ENCODE measurements around the gene KRTAP9-6.
"Not testable (repeated sequence)": the region's sequence is repeated elsewhere in the genome, so short reads cannot be mapped to it uniquely, and the experiment has no call there.

Gene KRTAP9-6, protein sequence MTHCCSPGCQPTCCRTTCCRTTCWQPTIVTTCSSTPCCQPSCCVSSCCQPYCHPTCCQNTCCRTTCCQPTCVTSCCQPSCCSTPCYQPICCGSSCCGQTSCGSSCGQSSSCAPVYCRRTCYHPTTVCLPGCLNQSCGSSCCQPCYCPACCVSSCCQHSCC

DNA sequence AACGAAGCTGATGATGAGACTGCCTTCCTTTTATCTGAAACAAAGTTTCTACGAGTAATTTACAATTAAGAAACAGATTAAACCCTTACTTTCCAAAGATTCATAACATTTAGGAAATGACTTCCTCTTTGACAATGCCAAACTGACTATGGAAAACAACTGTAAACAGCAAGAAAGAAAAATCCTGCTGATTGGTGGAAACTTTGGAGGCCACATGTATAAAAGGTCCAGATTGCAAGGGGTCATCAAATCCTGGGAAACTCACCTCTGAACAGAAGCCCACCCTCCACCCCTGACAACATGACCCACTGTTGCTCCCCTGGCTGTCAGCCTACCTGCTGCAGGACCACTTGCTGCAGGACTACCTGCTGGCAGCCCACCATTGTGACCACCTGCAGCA, at the start of gene KRTAP9-6:
Gene KRTAP9-6, plus strand, starts transcription at position 301 of the 400 bp plus-strand sequence. Its CDS starts 0 bp downstream, at position 301.
- Histone ChIP-seq H2AFZ (ENCODE audit: low read length, unreplicated experiment) (no peak within 1 kb of the TSS), H3K36me3 (ENCODE audit: insufficient read depth, low read length) (no peaks in the 10 kb centered on the region), H3K79me2 (ENCODE audit: control insufficient read depth, insufficient read depth, low read length, unreplicated experiment) (no peaks in the 10 kb centered on the region), H3K4me3 (ENCODE audit: low read depth, low read length) (no peak within 1 kb of the TSS), H3K4me1 (ENCODE audit: control insufficient read depth, insufficient read depth, low read length, unreplicated experiment) (no peaks in the 10 kb centered on the region), H3K27ac (ENCODE audit: low read depth, low read length) (no peak within 1 kb of the TSS), H3K27me3 (ENCODE audit: insufficient read depth, low read length) (peaks cover 15% of the 10 kb centered on the region)

DNA sequence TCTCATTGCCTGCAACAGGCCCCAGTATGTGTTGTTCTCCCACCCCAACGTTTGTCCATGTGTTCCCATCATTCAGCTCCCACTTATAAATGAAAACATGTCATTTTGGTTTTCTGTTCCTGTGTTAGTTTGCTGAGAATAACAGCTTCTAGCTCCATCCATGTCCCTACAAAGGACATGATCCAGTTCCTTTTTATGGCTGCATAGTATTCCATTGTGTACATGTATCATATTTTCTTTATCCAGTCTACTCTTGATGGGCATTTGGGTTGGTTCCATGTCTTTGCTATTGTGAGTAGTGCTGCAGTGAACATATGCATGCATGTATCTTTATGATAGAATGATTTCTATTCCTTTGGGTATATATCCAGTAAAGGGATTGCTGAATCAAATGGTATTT, 49.5 kb upstream of the KRTAP9-6 start:
- H3K4me3 ChIP-seq (ENCODE audit: low read depth, low read length) = no peak overlapping the region

DNA sequence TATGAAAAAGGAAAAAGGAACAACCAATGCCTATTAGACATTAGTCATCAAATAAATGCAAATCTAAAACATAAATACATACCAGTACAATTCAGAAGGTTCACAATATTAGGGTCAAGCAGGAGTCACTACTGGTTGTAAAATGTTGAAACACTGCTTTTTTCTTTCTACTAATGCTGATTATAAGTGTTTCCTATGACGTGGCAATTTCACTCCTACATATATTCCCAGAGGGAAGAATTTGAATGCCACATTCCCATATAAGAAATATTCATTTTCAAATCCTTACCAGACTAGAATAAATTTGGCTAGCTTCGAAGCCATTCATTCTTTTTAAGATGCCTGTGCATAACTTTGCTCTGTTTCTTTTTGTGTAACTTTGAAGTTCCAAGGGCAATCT, 41.4 kb upstream of the KRTAP9-6 start:
- Histone ChIP-seq H3K79me2 (ENCODE audit: control insufficient read depth, insufficient read depth, low read length, unreplicated experiment) (no peaks in the 10 kb centered on the region), H3K36me3 (ENCODE audit: insufficient read depth, low read length) (no peaks in the 10 kb centered on the region), H3K4me1 (ENCODE audit: control insufficient read depth, insufficient read depth, low read length, unreplicated experiment) (no peaks in the 10 kb centered on the region), H2AFZ (ENCODE audit: low read length, unreplicated experiment) (no peak overlapping the region), H3K27ac (ENCODE audit: low read depth, low read length) (no peak overlapping the region), H3K4me3 (ENCODE audit: low read depth, low read length) (no peak overlapping the region), H3K27me3 (ENCODE audit: insufficient read depth, low read length) (no peaks in the 10 kb centered on the region)

More for the DNA sequence above, 49.5 kb upstream of the KRTAP9-6 start:
- H3K27ac ChIP-seq (ENCODE audit: low read depth, low read length) = no peak overlapping the region
- H3K36me3 ChIP-seq (ENCODE audit: insufficient read depth, low read length) = no peaks in the 10 kb centered on the region
- H2AFZ ChIP-seq (ENCODE audit: low read length, unreplicated experiment) = no peak overlapping the region
- H3K27me3 ChIP-seq (ENCODE audit: insufficient read depth, low read length) = no peaks in the 10 kb centered on the region
- peaks cover 5% of the 10 kb centered on the region for H3K4me1 ChIP-seq (ENCODE audit: control insufficient read depth, insufficient read depth, low read length, unreplicated experiment)
- H3K79me2 ChIP-seq (ENCODE audit: control insufficient read depth, insufficient read depth, low read length, unreplicated experiment) = no peaks in the 10 kb centered on the region

DNA sequence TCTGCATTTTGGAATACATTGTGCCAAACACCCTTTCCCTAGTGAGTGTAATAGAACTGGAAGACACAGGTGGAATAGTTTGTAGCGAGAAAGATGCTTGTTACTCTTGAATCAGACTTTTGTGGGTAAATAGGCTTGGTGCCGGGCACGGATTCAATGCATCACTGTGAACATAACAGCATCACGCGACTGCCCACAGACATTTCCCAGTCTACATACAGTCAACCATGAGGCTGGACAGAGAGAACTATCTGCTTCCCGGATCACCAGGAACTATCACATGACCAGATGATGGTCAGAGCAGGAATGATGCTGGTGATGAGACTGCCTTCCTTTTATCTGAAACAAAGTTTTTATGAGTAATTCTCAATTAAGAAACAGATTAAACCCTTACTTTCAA, 39.1 kb upstream of the KRTAP9-6 start:
- H3K4me1 ChIP-seq (ENCODE audit: control insufficient read depth, insufficient read depth, low read length, unreplicated experiment) = no peaks in the 10 kb centered on the region
- no peaks in the 10 kb centered on the region for H3K36me3 ChIP-seq (ENCODE audit: insufficient read depth, low read length)
- H3K27me3 ChIP-seq (ENCODE audit: insufficient read depth, low read length) = 0 out of 2 replicates have a peak, but pooled peaks cover 5% of the 10 kb centered on the region
- no peak overlapping the region for H3K4me3 ChIP-seq (ENCODE audit: low read depth, low read length)
- no peak overlapping the region for H2AFZ ChIP-seq (ENCODE audit: low read length, unreplicated experiment)
- no peak overlapping the region for H3K27ac ChIP-seq (ENCODE audit: low read depth, low read length)
- no peaks in the 10 kb centered on the region for H3K79me2 ChIP-seq (ENCODE audit: control insufficient read depth, insufficient read depth, low read length, unreplicated experiment)

DNA sequence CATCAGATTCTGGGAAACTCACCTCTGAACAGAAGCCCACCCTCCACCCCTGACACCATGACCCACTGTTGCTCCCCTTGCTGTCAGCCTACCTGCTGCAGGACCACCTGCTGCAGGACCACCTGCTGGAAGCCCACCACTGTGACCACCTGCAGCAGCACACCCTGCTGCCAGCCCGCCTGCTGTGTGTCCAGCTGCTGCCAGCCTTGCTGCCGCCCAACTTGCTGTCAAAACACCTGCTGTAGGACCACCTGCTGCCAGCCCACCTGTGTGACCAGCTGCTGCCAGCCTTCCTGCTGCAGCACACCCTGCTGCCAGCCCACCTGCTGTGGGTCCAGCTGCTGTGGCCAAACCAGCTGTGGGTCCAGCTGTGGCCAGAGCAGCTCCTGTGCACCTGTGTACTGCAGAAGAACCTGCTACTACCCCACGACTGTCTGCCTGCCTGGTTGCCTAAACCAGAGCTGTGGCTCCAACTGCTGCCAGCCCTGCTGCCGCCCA, 38.5 kb upstream of the KRTAP9-6 start, which contains the start of gene KRTAP9-2:
Gene KRTAP9-2, plus strand, starts transcription at position 51 of the 498 bp plus-strand sequence. Its CDS starts 7 bp downstream, at position 58.
- H3K36me3 ChIP-seq (ENCODE audit: insufficient read depth, low read length); H2AFZ ChIP-seq (ENCODE audit: low read length, unreplicated experiment); H3K4me1 ChIP-seq (ENCODE audit: control insufficient read depth, insufficient read depth, low read length, unreplicated experiment); H3K27me3 ChIP-seq (ENCODE audit: insufficient read depth, low read length); H3K79me2 ChIP-seq (ENCODE audit: control insufficient read depth, insufficient read depth, low read length, unreplicated experiment); H3K4me3 ChIP-seq (ENCODE audit: low read depth, low read length); H3K27ac ChIP-seq (ENCODE audit: low read depth, low read length): not testable (repeated sequence)

DNA sequence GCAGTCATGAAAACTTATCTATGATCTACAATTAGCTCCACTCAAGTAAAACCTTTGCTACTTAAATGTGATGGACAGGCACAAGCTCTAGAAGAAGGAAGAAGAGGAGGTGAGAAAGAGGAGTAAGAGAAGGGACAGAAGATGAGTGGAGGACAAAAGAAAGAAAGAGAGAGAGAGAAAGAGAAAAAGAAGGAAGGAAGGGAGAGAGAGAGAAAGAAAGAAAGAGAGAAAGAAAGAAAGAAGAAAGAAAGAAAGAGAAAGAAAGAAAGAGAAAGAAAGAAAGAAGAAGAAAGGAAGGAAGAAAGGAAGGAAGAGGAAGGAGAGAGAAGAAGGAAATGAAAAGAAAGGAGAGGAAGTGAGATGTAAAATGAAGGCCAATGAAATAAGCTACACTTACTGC, 35.1 kb upstream of the KRTAP9-6 start:
- no peak overlapping the region for H2AFZ ChIP-seq (ENCODE audit: low read length, unreplicated experiment)
- H3K79me2 ChIP-seq (ENCODE audit: control insufficient read depth, insufficient read depth, low read length, unreplicated experiment) = no peaks in the 10 kb centered on the region
- no peaks in the 10 kb centered on the region for H3K36me3 ChIP-seq (ENCODE audit: insufficient read depth, low read length)
- H3K27me3 ChIP-seq (ENCODE audit: insufficient read depth, low read length) = peaks cover 23% of the 10 kb centered on the region; the same call in 1 of the 2 replicates
- no peak overlapping the region for H3K27ac ChIP-seq (ENCODE audit: low read depth, low read length)
- H3K4me1 ChIP-seq (ENCODE audit: control insufficient read depth, insufficient read depth, low read length, unreplicated experiment) = no peaks in the 10 kb centered on the region
- no peak overlapping the region for H3K4me3 ChIP-seq (ENCODE audit: low read depth, low read length)

DNA sequence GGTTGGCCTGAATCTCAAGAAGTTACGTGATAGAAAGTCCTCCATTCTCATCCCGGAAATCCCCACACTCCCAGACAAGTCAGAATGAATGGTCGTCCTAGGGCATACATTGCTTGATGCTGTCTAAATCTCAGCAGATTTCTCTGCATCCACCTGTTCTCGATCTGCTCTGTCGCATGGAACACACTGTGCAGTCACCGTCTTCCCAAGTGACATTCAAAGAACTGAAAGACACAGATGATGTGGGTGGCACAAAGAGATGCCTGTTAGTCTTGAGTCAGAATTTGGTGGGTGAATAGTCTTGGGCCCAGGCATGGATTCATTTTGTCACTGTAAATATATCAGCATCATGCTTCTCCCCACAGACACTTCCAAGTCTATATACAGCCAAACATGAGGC, 33.4 kb upstream of the KRTAP9-6 start:
- H3K27ac ChIP-seq (ENCODE audit: low read depth, low read length) = no peak overlapping the region
- H3K79me2 ChIP-seq (ENCODE audit: control insufficient read depth, insufficient read depth, low read length, unreplicated experiment) = no peaks in the 10 kb centered on the region
- peaks cover 24% of the 10 kb centered on the region; the same call in 1 of the 2 replicates for H3K27me3 ChIP-seq (ENCODE audit: insufficient read depth, low read length)
- H2AFZ ChIP-seq (ENCODE audit: low read length, unreplicated experiment) = no peak overlapping the region
- H3K4me3 ChIP-seq (ENCODE audit: low read depth, low read length) = no peak overlapping the region
- H3K4me1 ChIP-seq (ENCODE audit: control insufficient read depth, insufficient read depth, low read length, unreplicated experiment) = no peaks in the 10 kb centered on the region
- no peaks in the 10 kb centered on the region for H3K36me3 ChIP-seq (ENCODE audit: insufficient read depth, low read length)

DNA sequence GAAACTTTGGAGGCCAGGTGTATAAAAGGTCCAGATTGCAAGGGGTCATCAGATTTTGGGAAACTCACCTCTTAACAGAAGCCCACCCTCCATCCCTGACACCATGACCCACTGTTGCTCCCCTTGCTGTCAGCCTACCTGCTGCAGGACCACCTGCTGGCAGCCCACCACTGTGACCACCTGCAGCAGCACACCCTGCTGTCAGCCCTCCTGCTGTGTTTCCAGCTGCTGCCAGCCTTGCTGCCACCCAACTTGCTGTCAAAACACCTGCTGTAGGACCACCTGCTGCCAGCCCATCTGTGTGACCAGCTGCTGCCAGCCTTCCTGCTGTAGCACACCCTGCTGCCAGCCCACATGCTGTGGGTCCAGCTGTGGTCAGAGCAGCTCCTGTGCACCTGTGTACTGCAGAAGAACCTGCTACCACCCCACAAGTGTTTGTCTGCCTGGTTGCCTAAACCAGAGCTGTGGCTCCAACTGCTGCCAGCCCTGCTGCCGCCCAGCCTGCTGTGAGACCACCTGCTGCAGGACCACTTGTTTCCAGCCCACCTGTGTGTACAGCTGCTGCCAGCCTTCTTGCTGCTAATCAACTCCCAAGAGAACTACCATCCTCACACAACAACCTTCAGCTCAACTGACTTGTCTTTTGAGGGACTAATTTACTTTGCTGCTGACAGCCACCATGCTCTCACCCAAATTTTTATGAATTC, 32.6 kb upstream of the KRTAP9-6 start, which contains the start of gene KRTAP9-3:
Gene KRTAP9-3, plus strand, starts transcription at position 51 of the 707 bp plus-strand sequence. Its CDS starts 53 bp downstream, at position 104.
- H2AFZ ChIP-seq (ENCODE audit: low read length, unreplicated experiment); H3K4me1 ChIP-seq (ENCODE audit: control insufficient read depth, insufficient read depth, low read length, unreplicated experiment); H3K79me2 ChIP-seq (ENCODE audit: control insufficient read depth, insufficient read depth, low read length, unreplicated experiment); H3K27ac ChIP-seq (ENCODE audit: low read depth, low read length); H3K36me3 ChIP-seq (ENCODE audit: insufficient read depth, low read length); H3K4me3 ChIP-seq (ENCODE audit: low read depth, low read length): not testable (repeated sequence)
- H3K27me3 ChIP-seq (ENCODE audit: insufficient read depth, low read length) = peaks cover 24% of the 10 kb centered on the region; the same call in 1 of the 2 replicates

DNA sequence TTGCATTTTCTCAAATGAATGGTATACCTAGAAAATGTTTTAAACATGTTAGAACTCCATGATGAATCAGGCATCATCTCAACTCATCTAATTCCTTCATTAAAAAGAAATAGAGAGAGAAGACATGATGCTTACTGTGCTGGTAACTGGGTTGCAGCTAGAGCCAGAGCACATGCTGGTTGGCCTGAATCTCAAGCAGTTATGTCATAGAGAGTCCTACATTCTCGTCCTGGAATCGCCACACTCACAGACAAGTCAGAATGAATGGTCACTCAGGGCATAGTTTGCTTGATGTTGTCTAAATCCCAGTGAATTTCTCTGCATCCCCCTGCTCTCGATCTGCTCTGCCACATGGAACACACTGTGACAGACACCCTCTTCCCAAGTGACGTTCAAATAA, 28.1 kb upstream of the KRTAP9-6 start:
- H3K4me1 ChIP-seq (ENCODE audit: control insufficient read depth, insufficient read depth, low read length, unreplicated experiment); H2AFZ ChIP-seq (ENCODE audit: low read length, unreplicated experiment); H3K27ac ChIP-seq (ENCODE audit: low read depth, low read length); H3K36me3 ChIP-seq (ENCODE audit: insufficient read depth, low read length); H3K4me3 ChIP-seq (ENCODE audit: low read depth, low read length); H3K79me2 ChIP-seq (ENCODE audit: control insufficient read depth, insufficient read depth, low read length, unreplicated experiment): not testable (repeated sequence)
- peaks cover 30% of the 10 kb centered on the region; the same call in 1 of the 2 replicates for H3K27me3 ChIP-seq (ENCODE audit: insufficient read depth, low read length)

DNA sequence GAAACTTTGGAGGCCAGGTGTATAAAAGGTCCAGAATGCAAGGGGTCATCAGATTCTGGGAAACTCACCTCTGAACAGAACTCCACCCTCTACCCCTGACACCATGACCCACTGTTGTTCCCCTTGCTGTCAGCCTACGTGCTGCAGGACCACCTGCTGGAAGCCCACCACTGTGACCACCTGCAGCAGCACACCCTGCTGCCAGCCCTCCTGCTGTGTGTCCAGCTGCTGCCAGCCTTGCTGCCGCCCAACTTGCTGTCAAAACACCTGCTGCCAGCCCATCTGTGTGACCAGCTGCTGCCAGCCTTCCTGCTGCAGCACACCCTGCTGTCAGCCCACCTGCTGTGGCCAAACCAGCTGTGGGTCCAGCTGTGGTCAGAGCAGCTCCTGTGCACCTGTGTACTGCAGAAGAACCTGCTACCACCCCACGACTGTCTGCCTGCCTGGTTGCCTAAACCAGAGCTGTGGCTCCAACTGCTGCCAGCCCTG, 27.2 kb upstream of the KRTAP9-6 start, which contains the start of gene KRTAP9-8:
Gene KRTAP9-8, plus strand, starts transcription at position 51 of the 489 bp plus-strand sequence. Its CDS starts 53 bp downstream, at position 104.
- H3K79me2 ChIP-seq (ENCODE audit: control insufficient read depth, insufficient read depth, low read length, unreplicated experiment); H3K4me3 ChIP-seq (ENCODE audit: low read depth, low read length); H3K36me3 ChIP-seq (ENCODE audit: insufficient read depth, low read length); H2AFZ ChIP-seq (ENCODE audit: low read length, unreplicated experiment); H3K4me1 ChIP-seq (ENCODE audit: control insufficient read depth, insufficient read depth, low read length, unreplicated experiment); H3K27ac ChIP-seq (ENCODE audit: low read depth, low read length): not testable (repeated sequence)
- peaks cover 25% of the 10 kb centered on the region; the same call in 1 of the 2 replicates for H3K27me3 ChIP-seq (ENCODE audit: insufficient read depth, low read length)
